CD4-positive, alpha-beta T cell treated with Interleukin-17A for 4 hours (primary cell): ENCODE data around the gene PLAC9.
"Not testable (repeated sequence)": the region's sequence is repeated elsewhere in the genome, so short reads cannot be mapped to it uniquely, and the experiment has no call there.

Experiments used
- DNase-seq: peaks from one replicate; pipeline ENCODE4 v3.0.0-alpha.2; 2020; ENCODE audit warnings: mixed read lengths

PLAC9 gene

GRCh38 chr10:80132299-80133139 lies at the start of gene PLAC9:
Gene PLAC9 (plus strand): TSS chr10:80132730. CDS start chr10:80132763, 33 bp downstream.
- DNase-seq: no peak

- DNase-seq: no peak
Observed at GRCh38 chr10:80090121-80090520, 42.4 kb upstream of the PLAC9 start.

GRCh38 chr10:80094231-80094630 lies 38.3 kb upstream of the PLAC9 start:
- no peak for DNase-seq

GRCh38 chr10:80098272-80098671 lies 34.3 kb upstream of the PLAC9 start:
- DNase-seq: not testable (repeated sequence)

GRCh38 chr10:80099295-80099694 lies 33.2 kb upstream of the PLAC9 start:
- DNase-seq: not testable (repeated sequence)

- no peak for DNase-seq
Observed at GRCh38 chr10:80100116-80100515, 32.4 kb upstream of the PLAC9 start.

- no peak for DNase-seq
Observed at GRCh38 chr10:80100861-80101695, 31.5 kb upstream of the PLAC9 start.

- DNase-seq: no peak
Observed at GRCh38 chr10:80104066-80104926, 28.2 kb upstream of the PLAC9 start.

GRCh38 chr10:80108576-80109239 lies 23.8 kb upstream of the PLAC9 start:
- DNase-seq: no peak

GRCh38 chr10:80110986-80111385 lies 21.5 kb upstream of the PLAC9 start:
- no peak for DNase-seq

- DNase-seq: no peak
Observed at GRCh38 chr10:80118669-80119068, 13.9 kb upstream of the PLAC9 start.

GRCh38 chr10:80122110-80122710 lies 10.3 kb upstream of the PLAC9 start:
- DNase-seq: no peak

GRCh38 chr10:80122746-80123145 lies 9.8 kb upstream of the PLAC9 start:
- no peak for DNase-seq

GRCh38 chr10:80126876-80127275 lies 5.7 kb upstream of the PLAC9 start:
- no peak for DNase-seq

- DNase-seq: no peak
Observed at GRCh38 chr10:80131499-80131901, 1.0 kb upstream of the PLAC9 start.

GRCh38 chr10:80133206-80133605 lies 676 bp downstream of the PLAC9 start:
- no peak for DNase-seq

GRCh38 chr10:80133687-80134086 lies 1.2 kb downstream of the PLAC9 start:
- DNase-seq: not testable (repeated sequence)

- no peak for DNase-seq
Observed at GRCh38 chr10:80136134-80136571, 3.6 kb downstream of the PLAC9 start.

GRCh38 chr10:80137031-80137862 lies 4.7 kb downstream of the PLAC9 start:
- no peak for DNase-seq

- DNase-seq: no peak
Observed at GRCh38 chr10:80137920-80138319, 5.4 kb downstream of the PLAC9 start.

GRCh38 chr10:80139265-80139664 lies 6.7 kb downstream of the PLAC9 start:
- DNase-seq: no peak
